CD4-positive, CD25-positive, alpha-beta regulatory T cell (primary cell): Measurements from ENCODE around the gene SYNJ1. TPM values are rescaled to one million over a fixed set of nuclear protein-coding genes. Genes with fewer than 3 reads are reported as not detected.
"Not testable (repeated sequence)": the region's sequence is repeated elsewhere in the genome, so short reads cannot be mapped to it uniquely, and the experiment has no call there.

Experiments used
- ATAC-seq, 2 donors: fragments of 150-1000 bp; cut with Tn5 transposase; one replicate each; pipeline ENCODE4 v1.10.0; 2021; ENCODE audit warnings: low read depth in 2 of 2, moderate number of reproducible peaks in 2 of 2, moderate library complexity in 1 of 2
- DNase-seq, 3 donors: peaks; one replicate each; pipeline versions ENCODE4 v3.0.0 to v3.0.0-alpha.2; 2012 to 2022; ENCODE audit warnings: mixed read lengths in 1 of 3
- H3K27ac ChIP-seq: one replicate; pipeline ENCODE4 v1.7.0; 2013; ENCODE audit warnings: mild to moderate bottlenecking, low read length; ENCODE audit not compliant: insufficient read depth, poor library complexity, severe bottlenecking
- H3K27me3 ChIP-seq: one replicate; pipeline ENCODE4 v1.7.0; 2013; ENCODE audit warnings: low read length; ENCODE audit not compliant: control insufficient read depth, insufficient read depth
- H3K36me3 ChIP-seq: one replicate; pipeline ENCODE4 v1.7.0; 2013; ENCODE audit warnings: mild to moderate bottlenecking, low read length, moderate library complexity; ENCODE audit not compliant: control insufficient read depth, insufficient read depth
- H3K4me1 ChIP-seq: 2 replicates; pipeline ENCODE4 v1.7.0; 2013; ENCODE audit warnings: mild to moderate bottlenecking, low read length; ENCODE audit not compliant: insufficient read depth, control insufficient read depth, poor library complexity, severe bottlenecking
- H3K4me3 ChIP-seq: one replicate; pipeline ENCODE4 v1.7.0; 2013; ENCODE audit warnings: low read depth, mild to moderate bottlenecking, low read length, moderate library complexity
- H3K9me3 ChIP-seq, 2 experiments: 1 replicate in 1 of 2; 2 replicates in 1 of 2; pipeline ENCODE4 v1.7.0; 2013; ENCODE audit warnings: low read length in 2 of 2, mild to moderate bottlenecking in 1 of 2, moderate library complexity in 1 of 2; ENCODE audit not compliant: control insufficient read depth in 2 of 2
- H3K27ac Mint-ChIP-seq, 3 donors: one replicate each; pipeline ENCODE4 v1.8.0; 2020 to 2022; ENCODE audit warnings: mild to moderate bottlenecking in 3 of 3, mixed read lengths in 3 of 3, moderate library complexity in 2 of 3
- H3K27me3 Mint-ChIP-seq: one replicate; pipeline ENCODE4 v1.8.0; 2022; ENCODE audit warnings: mild to moderate bottlenecking, mixed read lengths
- H3K36me3 Mint-ChIP-seq: one replicate; pipeline ENCODE4 v1.8.0; 2020; ENCODE audit warnings: mixed read lengths
- H3K4me1 Mint-ChIP-seq, 4 donors: one replicate each; pipeline ENCODE4 v1.8.0; 2020 to 2022; ENCODE audit warnings: mixed read lengths in 4 of 4, mild to moderate bottlenecking in 1 of 4
- H3K4me3 Mint-ChIP-seq, 4 donors: one replicate each; pipeline ENCODE4 v1.8.0; 2020 to 2022; ENCODE audit warnings: mild to moderate bottlenecking in 4 of 4, mixed read lengths in 4 of 4, moderate library complexity in 3 of 4
- H3K9me3 Mint-ChIP-seq, 7 donors: one replicate each; pipeline ENCODE4 v1.8.0; 2020 to 2022; ENCODE audit warnings: mixed read lengths in 7 of 7, mild to moderate bottlenecking in 3 of 7, moderate library complexity in 2 of 7
- polyA plus RNA-seq, 4 donors: library from polyadenylated mRNA; unstranded; fragments of 300-500 nt; fragmentation: Illumina TruSeq; gene quantifications; one replicate each; pipeline ENCODE4 v1.2.3, GENCODE V29; 2021
- total RNA-seq: library from RNA; stranded (reverse); gene quantifications from one replicate; pipeline ENCODE4 v1.2.3, GENCODE V29; 2022

SYNJ1 gene
- total and polyA plus RNA-seq, 5 donors from 2014 or later = 4.4 to 25.6 (median 6.4) TPM

- peaks cover 0 to 2% (median 0%) of the 10 kb centered on the region in 7 donors for H3K9me3 Mint-ChIP-seq
- peaks cover 14% of the 10 kb centered on the region for H3K27me3 Mint-ChIP-seq
- Histone ChIP-seq H3K4me3 (no peak overlapping the region), H3K4me1 (no peaks in the 10 kb centered on the region), H3K9me3 (no peaks in the 10 kb centered on the region), H3K36me3 (peaks cover 20% of the 10 kb centered on the region), H3K27ac (no peak overlapping the region), H3K27me3 (no peaks in the 10 kb centered on the region)
- H3K36me3 Mint-ChIP-seq = peaks cover 20% of the 10 kb centered on the region
- no peak for ATAC-seq
- H3K4me3 Mint-ChIP-seq = no peak overlapping the region
- no peak overlapping the region for H3K27ac Mint-ChIP-seq
- DNase-seq = no peak
- H3K4me1 Mint-ChIP-seq = peaks cover 0 to 2% (median 0%) of the 10 kb centered on the region in 4 donors
Measured at GRCh38 chr21:32626621-32627196, 101.1 kb downstream of the SYNJ1 start.

DNA sequence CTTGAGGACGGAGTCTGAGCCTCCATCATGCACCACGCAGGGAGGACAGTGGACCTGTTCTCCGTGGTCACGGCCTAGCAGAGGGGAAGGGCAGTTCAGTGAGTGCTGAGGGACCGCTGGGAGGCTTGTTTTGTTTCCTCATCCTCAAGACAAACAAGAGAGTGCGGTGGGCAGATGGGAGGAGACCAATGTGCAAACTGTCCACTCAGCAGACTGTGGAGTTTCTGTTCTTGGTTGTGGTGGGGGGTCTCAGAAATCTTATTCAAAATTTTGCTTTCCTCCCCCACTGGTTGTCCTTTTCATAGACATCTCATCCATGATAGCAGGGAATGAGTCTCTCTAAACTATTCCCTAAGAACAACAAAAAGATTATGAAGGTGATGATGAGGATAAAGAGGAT lies 109.6 kb downstream of the SYNJ1 start:
- H3K27me3 ChIP-seq, H3K4me1 Mint-ChIP-seq, H3K9me3 ChIP-seq, H3K4me3 Mint-ChIP-seq, H3K4me3 ChIP-seq, ATAC-seq, H3K36me3 ChIP-seq, H3K36me3 Mint-ChIP-seq, H3K9me3 Mint-ChIP-seq, H3K27ac Mint-ChIP-seq, H3K4me1 ChIP-seq, H3K27ac ChIP-seq, DNase-seq: not testable (repeated sequence)
- H3K27me3 Mint-ChIP-seq = peaks cover 22% of the 10 kb centered on the region

DNA sequence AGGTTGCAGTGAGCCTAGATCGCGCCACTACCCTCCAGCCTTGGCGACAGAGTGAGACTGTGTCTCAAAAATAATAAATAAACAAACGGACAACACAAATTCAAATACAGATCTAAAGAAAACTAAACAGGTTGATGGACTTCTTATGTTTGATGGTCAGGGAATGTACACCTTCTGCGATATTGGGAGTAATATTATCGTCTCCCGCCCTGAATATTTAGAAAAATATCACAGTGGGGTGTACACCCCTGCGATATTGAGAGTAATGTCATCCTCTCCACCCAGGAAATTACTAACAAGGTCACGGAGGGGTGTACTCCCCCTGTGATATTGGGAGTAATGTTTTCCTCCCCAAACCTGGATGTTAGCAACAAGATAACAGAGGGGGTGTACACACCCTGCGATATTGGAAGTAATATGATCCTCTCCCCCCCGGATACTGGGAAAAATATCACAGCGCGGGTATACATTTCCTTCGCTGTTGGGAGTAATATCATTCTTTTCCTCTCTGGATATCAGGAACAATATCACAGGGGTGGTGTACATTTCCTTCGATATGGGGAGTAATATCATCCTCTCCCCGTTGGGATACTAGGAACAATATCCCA lies 114.3 kb downstream of the SYNJ1 start:
- no peaks in the 10 kb centered on the region for H3K9me3 Mint-ChIP-seq
- DNase-seq (peak in 1 of 3 donors; percentile 6), ATAC-seq (no peak)
- peaks cover 4% of the 10 kb centered on the region for H3K27me3 Mint-ChIP-seq
- Histone ChIP-seq H3K9me3 (no peaks in the 10 kb centered on the region), H3K36me3 (peaks cover 7% of the 10 kb centered on the region), H3K4me1 (peaks cover 29% of the 10 kb centered on the region), H3K27me3 (no peaks in the 10 kb centered on the region), H3K27ac (peak overlapping the region; percentile 90), H3K4me3 (peak overlapping the region; percentile 86)
- H3K4me1 Mint-ChIP-seq = peaks cover 4 to 32% (median 18%) of the 10 kb centered on the region in 4 donors
- H3K36me3 Mint-ChIP-seq = peaks cover 10% of the 10 kb centered on the region
- peak overlapping the region in 2 of 3 donors; percentile 96 to 98 for H3K27ac Mint-ChIP-seq
- peak overlapping the region; percentile 97 to 100 (median 98) for H3K4me3 Mint-ChIP-seq

- peak in 1 of 2 donors; percentile 2 for ATAC-seq
- H3K36me3 ChIP-seq = peaks cover 11% of the 10 kb centered on the region
- peak overlapping the region; percentile 97 to 100 (median 98) for H3K4me3 Mint-ChIP-seq
Measured at GRCh38 chr21:32612999-32613337, 114.8 kb downstream of the SYNJ1 start.

DNA sequence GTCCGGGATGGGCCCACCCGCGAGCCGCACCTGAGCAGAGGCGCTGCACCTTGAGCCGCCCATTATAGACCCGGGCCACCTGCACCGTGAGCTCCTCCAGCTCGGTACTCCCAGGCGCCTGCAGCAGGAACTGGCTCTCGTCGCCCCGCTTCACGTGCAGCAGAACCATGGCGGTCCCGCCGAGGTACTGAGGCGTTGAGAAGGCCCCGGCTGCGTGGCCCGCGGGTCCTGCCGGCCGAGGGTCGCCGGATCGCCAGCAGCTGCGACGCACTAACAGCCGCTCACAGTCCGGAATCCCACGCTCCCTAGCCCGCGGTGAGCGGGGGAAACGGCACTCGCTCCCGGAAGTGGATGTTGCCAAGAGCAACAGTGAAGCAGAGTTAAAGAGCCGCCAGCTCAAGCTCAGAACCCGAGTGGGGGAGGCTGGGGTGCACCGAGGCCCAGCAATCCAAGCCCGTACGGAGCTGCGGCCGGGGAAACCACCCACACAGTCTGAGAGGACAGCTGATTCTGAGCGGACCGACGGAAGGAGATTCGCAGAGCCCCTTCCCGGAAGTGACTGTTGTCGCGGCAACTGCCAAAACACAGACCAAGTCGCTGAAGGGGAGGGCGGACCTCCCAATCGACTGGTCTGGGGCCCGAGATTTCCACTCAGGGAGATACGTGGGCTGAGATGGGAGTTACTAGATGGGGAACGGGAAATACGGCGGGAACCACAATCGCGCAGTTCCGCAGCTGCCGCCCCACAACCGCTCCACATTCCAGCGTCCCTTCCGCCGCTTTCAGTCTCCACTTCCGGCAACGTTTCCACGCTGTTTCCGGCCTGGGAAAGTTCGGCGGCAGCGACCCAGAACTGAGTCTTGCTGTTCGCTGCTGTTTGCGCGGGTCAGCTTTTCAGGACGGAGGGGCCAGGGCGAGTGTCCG lies 115.5 kb downstream of the SYNJ1 start, which contains the start of gene CFAP298:
Gene CFAP298 (minus strand): TSS at position 303 of the 924 bp plus-strand sequence. CDS start 134 bp downstream, at position 169.
- peaks cover 17% of the 10 kb centered on the region for H3K36me3 ChIP-seq
- H3K36me3 Mint-ChIP-seq = peaks cover 16% of the 10 kb centered on the region
- no peaks in the 10 kb centered on the region for H3K9me3 ChIP-seq
- peak within 1 kb of the TSS; percentile 97 to 100 (median 98) for H3K4me3 Mint-ChIP-seq
- H3K27me3 ChIP-seq = no peaks in the 10 kb centered on the region
- peak within 1 kb of the TSS; percentile 95 to 98 (median 96) for H3K27ac Mint-ChIP-seq
- DNase-seq (peak; percentile 88 to 94 (median 90)), ATAC-seq (peak; percentile 90 to 91)
- no peaks in the 10 kb centered on the region for H3K9me3 Mint-ChIP-seq
- H3K4me3 ChIP-seq = peak within 1 kb of the TSS; percentile 86
- peak within 1 kb of the TSS; percentile 90 for H3K27ac ChIP-seq
- peaks cover 4 to 33% (median 21%) of the 10 kb centered on the region in 4 donors for H3K4me1 Mint-ChIP-seq
- H3K27me3 Mint-ChIP-seq = peaks cover 4% of the 10 kb centered on the region
- H3K4me1 ChIP-seq = peaks cover 29% of the 10 kb centered on the region

More at GRCh38 chr21:32612999-32613337, 114.8 kb downstream of the SYNJ1 start:
- H3K27me3 Mint-ChIP-seq = peaks cover 4% of the 10 kb centered on the region
- H3K36me3 Mint-ChIP-seq = peaks cover 11% of the 10 kb centered on the region
- H3K4me1 Mint-ChIP-seq = peaks cover 4 to 32% (median 19%) of the 10 kb centered on the region in 4 donors
- peak overlapping the region; percentile 90 for H3K27ac ChIP-seq
- H3K9me3 ChIP-seq = no peaks in the 10 kb centered on the region
- H3K27ac Mint-ChIP-seq = peak overlapping the region; percentile 95 to 98 (median 96)
- H3K4me1 ChIP-seq = peaks cover 29% of the 10 kb centered on the region
- H3K4me3 ChIP-seq = peak overlapping the region; percentile 86
- no peaks in the 10 kb centered on the region for H3K9me3 Mint-ChIP-seq
- H3K27me3 ChIP-seq = no peaks in the 10 kb centered on the region
- no peak for DNase-seq

DNA sequence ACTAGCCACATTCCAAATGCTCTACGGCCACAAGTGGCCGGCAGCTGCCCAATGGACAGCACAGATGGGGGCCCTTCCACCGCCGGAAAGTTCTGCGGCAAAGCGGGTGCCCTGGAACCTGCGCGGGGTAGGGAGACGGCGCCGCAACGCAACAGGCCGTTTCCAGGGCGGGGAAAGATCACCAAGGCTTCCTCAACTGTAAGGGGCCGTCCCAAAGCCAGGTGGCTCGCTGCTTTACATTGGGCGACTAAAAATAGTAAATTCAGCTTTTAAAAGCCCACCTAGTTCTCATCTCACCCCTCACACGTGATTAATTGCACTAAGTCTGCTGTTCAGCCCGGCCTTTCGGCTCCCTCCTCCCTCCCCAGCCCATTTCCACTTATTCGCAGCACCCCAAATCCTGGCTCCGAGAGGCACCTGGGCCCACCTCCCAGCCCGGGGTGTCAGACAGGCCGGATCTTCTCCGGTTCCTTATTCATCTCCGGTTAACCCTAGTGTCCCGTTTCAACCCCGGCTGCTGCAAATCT lies 116.3 kb downstream of the SYNJ1 start:
- no peaks in the 10 kb centered on the region for H3K27me3 ChIP-seq
- Mint-ChIP-seq H3K4me1 (peaks cover 9 to 33% (median 21%) of the 10 kb centered on the region in 4 donors), H3K9me3 (no peaks in the 10 kb centered on the region), H3K4me3 (peak overlapping the region; percentile 97 to 100 (median 98)), H3K27ac (peak overlapping the region; percentile 95 to 98 (median 96)), H3K36me3 (peaks cover 16% of the 10 kb centered on the region), H3K27me3 (peaks cover 4% of the 10 kb centered on the region)
- H3K9me3 ChIP-seq = no peaks in the 10 kb centered on the region
- DNase-seq = peak in 2 of 3 donors; percentile 9 to 51
- H3K27ac ChIP-seq = peak overlapping the region; percentile 90
- ATAC-seq = no peak
- H3K4me1 ChIP-seq = peaks cover 29% of the 10 kb centered on the region
- H3K36me3 ChIP-seq = peaks cover 23% of the 10 kb centered on the region
- H3K4me3 ChIP-seq = peak overlapping the region; percentile 86

GRCh38 chr21:32610940-32611339 lies 116.9 kb downstream of the SYNJ1 start:
- H3K4me3 ChIP-seq, H3K9me3 ChIP-seq, H3K27ac ChIP-seq, H3K27ac Mint-ChIP-seq, DNase-seq, H3K27me3 Mint-ChIP-seq, H3K9me3 Mint-ChIP-seq, H3K27me3 ChIP-seq, ATAC-seq: not testable (repeated sequence)
- Histone ChIP-seq H3K36me3 (peaks cover 29% of the 10 kb centered on the region), H3K4me1 (peaks cover 29% of the 10 kb centered on the region)
- peaks cover 10 to 35% (median 22%) of the 10 kb centered on the region in 4 donors for H3K4me1 Mint-ChIP-seq
- peaks cover 20% of the 10 kb centered on the region for H3K36me3 Mint-ChIP-seq
- peak overlapping the region in 3 of 4 donors; percentile 33 to 100 (median 46) for H3K4me3 Mint-ChIP-seq
